SK-N-SH (cell line): ENCODE measurements around the gene LRRC27. TPM values are rescaled to one million over a fixed set of nuclear protein-coding genes. Genes with fewer than 3 reads are reported as not detected.

Experiments used
- CTCF ChIA-PET: fragments of 300-600, 350-600 bp; formaldehyde crosslinking; extraction: SDS; loops from one replicate; lab custom pipeline; 2021; lab: Yijun Ruan, JAX
- POLR2A ChIA-PET: fragments of 350-600 bp; sonication (Branson Sonifier 250); formaldehyde crosslinking; extraction: SDS; loops from one replicate; lab custom pipeline; 2020; ENCODE audit warnings: antibody characterized with exemption, inconsistent platforms; lab: Yijun Ruan, JAX
- DNase-seq: peaks from one replicate; pipeline ENCODE4 v3.0.0; 2012
- H2AFZ ChIP-seq: fragments of 200-600 bp; sonication (generic); 2 replicates; pipeline ENCODE4 v1.8.1; 2016; ENCODE audit warnings: antibody characterized with exemption, mild to moderate bottlenecking, low read depth
- H3F3A ChIP-seq: fragments of 200-600 bp; sonication (generic); replicated peaks from 2 replicates; pipeline ENCODE3; 2016; ENCODE audit warnings: antibody characterized with exemption, mild to moderate bottlenecking; ENCODE audit not compliant: insufficient read depth
- H3K27ac ChIP-seq, 2 experiments: fragments of 200-500 bp in 1 of 2; fragments of 200-600 bp in 1 of 2; sonication (Bioruptor generic) in 1 of 2; sonication (generic), shearing (Covaris generic) in 1 of 2; 2 replicates each; pipeline versions ENCODE4 v1.5.1 to v1.6.1; 2014 to 2016; ENCODE audit warnings: low read depth in 2 of 2, inconsistent platforms in 1 of 2, low read length in 1 of 2, mild to moderate bottlenecking in 1 of 2, mixed read lengths in 1 of 2
- H3K27me3 ChIP-seq: fragments of 200-600 bp; sonication (generic), shearing (Covaris generic); 2 replicates; pipeline ENCODE4 v1.6.1; 2016; ENCODE audit warnings: mixed run types; ENCODE audit not compliant: insufficient read depth
- H3K36me3 ChIP-seq, 2 experiments: fragments of 200-500 bp in 1 of 2; fragments of 200-600 bp in 1 of 2; sonication (Bioruptor generic) in 1 of 2; sonication (generic) in 1 of 2; replicated peaks in 1 of 2; 2 replicates each; pipeline versions ENCODE3 to v1.5.1; 2014 to 2016; ENCODE audit warnings: low read length in 1 of 2, mild to moderate bottlenecking in 1 of 2; ENCODE audit not compliant: insufficient read depth in 2 of 2, control insufficient read depth in 1 of 2
- H3K4me1 ChIP-seq, 2 experiments: fragments of 200-500 bp in 1 of 2; fragments of 200-600 bp in 1 of 2; sonication (Bioruptor generic) in 1 of 2; sonication (generic), shearing (Covaris generic) in 1 of 2; 2 replicates each; pipeline versions ENCODE4 v1.5.1 to v1.6.1; 2014 to 2016; ENCODE audit warnings: low read depth in 1 of 2, low read length in 1 of 2, mixed run types in 1 of 2; ENCODE audit not compliant: insufficient read depth in 2 of 2, control insufficient read depth in 1 of 2
- H3K4me2 ChIP-seq: fragments of 200-600 bp; sonication (generic), shearing (Covaris generic); 2 replicates; pipeline ENCODE4 v1.6.1; 2017; ENCODE audit warnings: mixed run types
- H3K4me3 ChIP-seq, 2 experiments: fragments of 200-500 bp in 1 of 2; fragments of 200-600 bp in 1 of 2; sonication (Bioruptor generic) in 1 of 2; sonication (generic), shearing (Covaris generic) in 1 of 2; 2 replicates each; pipeline versions ENCODE4 v1.5.1 to v1.8.1; 2014 to 2016; ENCODE audit warnings: low read depth in 2 of 2, inconsistent platforms in 1 of 2, low read length in 1 of 2, mild to moderate bottlenecking in 1 of 2, mixed read lengths in 1 of 2, moderate library complexity in 1 of 2
- H3K79me2 ChIP-seq: fragments of 200-600 bp; sonication (generic); 2 replicates; pipeline ENCODE4 v1.8.1; 2017; ENCODE audit warnings: mild to moderate bottlenecking; ENCODE audit not compliant: insufficient read depth
- H3K9ac ChIP-seq: fragments of 200-600 bp; sonication (generic); 2 replicates; pipeline ENCODE4 v1.6.1; 2017; ENCODE audit warnings: mixed run types
- H3K9me2 ChIP-seq: fragments of 200-600 bp; sonication (generic); 2 replicates; pipeline ENCODE4 v1.6.1; 2017; ENCODE audit warnings: mixed run types
- H3K9me3 ChIP-seq: fragments of 200-600 bp; sonication (generic); 2 replicates; pipeline ENCODE4 v1.6.1; 2017; ENCODE audit warnings: mixed run types, mild to moderate bottlenecking, moderate library complexity
- H4K20me1 ChIP-seq: fragments of 200-600 bp; sonication (generic); 2 replicates; pipeline ENCODE4 v1.6.1; 2017; ENCODE audit warnings: mild to moderate bottlenecking, mixed run types; ENCODE audit not compliant: insufficient read depth
- CHD2 ChIP-seq: fragments of 150-350 bp; IDR thresholded peaks from 2 replicates; pipeline ENCODE4 v1.6.1; 2018; ENCODE audit warnings: low read length; ENCODE audit not compliant: partially characterized antibody
- CTCF ChIP-seq: fragments of 200-600 bp; sonication (generic); IDR thresholded peaks from 2 replicates; pipeline ENCODE4 v1.6.1; 2017; ENCODE audit warnings: antibody characterized with exemption, mild to moderate bottlenecking, moderate library complexity
- EP300 ChIP-seq, 2 experiments: IDR thresholded peaks; 2 replicates each; pipeline versions ENCODE4 v1.4.0 to v1.6.1; 2012; ENCODE audit warnings: borderline replicate concordance in 1 of 2, low read depth in 1 of 2, low read length in 1 of 2
- FOSL2 ChIP-seq: IDR thresholded peaks from 2 replicates; pipeline ENCODE4 v1.4.0; 2012; ENCODE audit warnings: low read depth, mild to moderate bottlenecking, moderate library complexity, borderline replicate concordance
- FOXM1 ChIP-seq: IDR thresholded peaks from 2 replicates; pipeline ENCODE4 v1.4.0; 2012; ENCODE audit warnings: low read depth, mild to moderate bottlenecking
- GABPA ChIP-seq: IDR thresholded peaks from 2 replicates; pipeline ENCODE4 v1.4.0; 2012; ENCODE audit warnings: low read depth, mild to moderate bottlenecking
- MAX ChIP-seq: IDR thresholded peaks from 2 replicates; pipeline ENCODE4 v1.4.0; 2012; ENCODE audit warnings: low read depth
- MEF2A ChIP-seq: IDR thresholded peaks from 2 replicates; pipeline ENCODE4 v1.4.0; 2012; ENCODE audit warnings: low read depth, borderline replicate concordance
- MXI1 ChIP-seq: IDR thresholded peaks from 2 replicates; pipeline ENCODE4 v1.6.1; 2012; ENCODE audit warnings: mild to moderate bottlenecking, low read depth, low read length, improper control_type of control experiment
- NFIC ChIP-seq: IDR thresholded peaks from 2 replicates; pipeline ENCODE4 v1.4.0; 2012; ENCODE audit warnings: borderline replicate concordance
- POLR2AphosphoS5 ChIP-seq: IDR thresholded peaks from 2 replicates; pipeline ENCODE4 v1.6.1; 2012; ENCODE audit warnings: low read depth, low read length
- RFX5 ChIP-seq: IDR thresholded peaks from 2 replicates; pipeline ENCODE4 v1.6.1; 2012; ENCODE audit warnings: mild to moderate bottlenecking, improper control_type of control experiment, low read length
- RXRA ChIP-seq: IDR thresholded peaks from 2 replicates; pipeline ENCODE4 v1.4.0; 2012; ENCODE audit warnings: low read depth, mild to moderate bottlenecking, borderline replicate concordance
- SIN3A ChIP-seq: IDR thresholded peaks from 2 replicates; pipeline ENCODE4 v1.6.1; 2012; ENCODE audit warnings: low read depth, mild to moderate bottlenecking, low read length, moderate library complexity, borderline replicate concordance
- TCF12 ChIP-seq: IDR thresholded peaks from 2 replicates; pipeline ENCODE4 v1.4.0; 2012
- TEAD4 ChIP-seq: IDR thresholded peaks from 2 replicates; pipeline ENCODE4 v1.4.0; 2012; ENCODE audit warnings: mild to moderate bottlenecking, borderline replicate concordance; ENCODE audit not compliant: insufficient read depth
- YY1 ChIP-seq: IDR thresholded peaks from 2 replicates; pipeline ENCODE4 v1.4.0; 2012; ENCODE audit warnings: low read depth, mild to moderate bottlenecking
- WGBS: methylation state at CpG from one replicate; pipeline ENCODE4 v1.1.6; 2017; ENCODE audit warnings: low lambda C conversion rate; 5-methylcytosine and 5-hydroxymethylcytosine counted together
- polyA plus RNA-seq, 3 experiments: library from polyadenylated mRNA; depleted of rRNA; stranded (reverse); fragments of >200 nt; gene quantifications; 2 replicates each; pipeline ENCODE4 v1.2.3, GENCODE V29; 2012

LRRC27 gene
- polyA plus RNA-seq, 1 of the 3 experiments (the other 2 are of a cell fraction) = 10.0 TPM

GRCh38 chr10:132418527-132419416, 86.8 kb downstream of the LRRC27 start:
- H3K4me3 ChIP-seq = no peak overlapping the region
- no peaks in the 10 kb centered on the region for H3K36me3 ChIP-seq
- no peaks in the 10 kb centered on the region for H3K9me2 ChIP-seq
- H3K9ac ChIP-seq = no peak overlapping the region
- H3K4me1 ChIP-seq = peaks cover 8 to 41% of the 10 kb centered on the region in 2 experiments; a peak in 2 of 4 replicates
- H3K4me2 ChIP-seq = no peak overlapping the region
- TF ChIP-seq CTCF = no peak
- TF ChIP-seq MEF2A = no peak
- TF ChIP-seq FOXM1 = no peak
- TF ChIP-seq GABPA = no peak
- no peak for TF ChIP-seq SIN3A
- TF ChIP-seq POLR2AphosphoS5 = no peak
- no peak for TF ChIP-seq MXI1
- no peak for TF ChIP-seq TEAD4
- no peak for TF ChIP-seq FOSL2
- TF ChIP-seq NFIC = no peak
- TF ChIP-seq EP300 (IDR thresholded peaks at IDR 0.05; ENCODE audit: borderline replicate concordance in 1 of 2, low read depth in 1 of 2, low read length in 1 of 2) = no peak
- no peak for TF ChIP-seq TCF12
- TF ChIP-seq RFX5 = no peak
- TF ChIP-seq RXRA = no peak
- no peak for TF ChIP-seq YY1
- TF ChIP-seq MAX = no peak
- no peak for TF ChIP-seq CHD2
- DNase-seq = peak; percentile 49
- ChIA-PET POLR2A (interaction anchor here (0.6 kb wide), 1 partner anchor 10 kb away, joined by 3 read pairs; no protein-coding TSS in a partner anchor), CTCF (interaction anchor here (2.0 to 2.1 kb wide), 2 partner anchors 9 to 28 kb away, joined by 6 to 9 read pairs; no protein-coding TSS in a partner anchor)
- no peaks in the 10 kb centered on the region for H3K9me3 ChIP-seq
- H3K79me2 ChIP-seq = no peaks in the 10 kb centered on the region
- no peaks in the 10 kb centered on the region for H3F3A ChIP-seq
- no peak overlapping the region for H2AFZ ChIP-seq
- WGBS = 75% methylated on average over 13 of the region's 18 CpGs
- no peaks in the 10 kb centered on the region for H4K20me1 ChIP-seq
- H3K27me3 ChIP-seq = no peaks in the 10 kb centered on the region
- H3K27ac ChIP-seq = no peak overlapping the region
